SK-N-SH (cell line): Measurements from ENCODE around the gene L3MBTL1. TPM values are rescaled to one million over a fixed set of nuclear protein-coding genes. Genes with fewer than 3 reads are reported as not detected.

Experiments
- CTCF ChIA-PET: fragments of 300-600, 350-600 bp; formaldehyde crosslinking; extraction: SDS; loops from one replicate; lab custom pipeline; 2021; lab: Yijun Ruan, JAX
- POLR2A ChIA-PET: fragments of 350-600 bp; sonication (Branson Sonifier 250); formaldehyde crosslinking; extraction: SDS; loops from one replicate; lab custom pipeline; 2020; ENCODE audit warnings: antibody characterized with exemption, inconsistent platforms; lab: Yijun Ruan, JAX
- DNase-seq: peaks from one replicate; pipeline ENCODE4 v3.0.0; 2012
- H2AFZ ChIP-seq: fragments of 200-600 bp; sonication (generic); 2 replicates; pipeline ENCODE4 v1.8.1; 2016; ENCODE audit warnings: antibody characterized with exemption, mild to moderate bottlenecking, low read depth
- H3F3A ChIP-seq: fragments of 200-600 bp; sonication (generic); replicated peaks from 2 replicates; pipeline ENCODE3; 2016; ENCODE audit warnings: antibody characterized with exemption, mild to moderate bottlenecking; ENCODE audit not compliant: insufficient read depth
- H3K27ac ChIP-seq, 2 experiments: fragments of 200-500 bp in 1 of 2; fragments of 200-600 bp in 1 of 2; sonication (Bioruptor generic) in 1 of 2; sonication (generic), shearing (Covaris generic) in 1 of 2; 2 replicates each; pipeline versions ENCODE4 v1.5.1 to v1.6.1; 2014 to 2016; ENCODE audit warnings: low read depth in 2 of 2, inconsistent platforms in 1 of 2, low read length in 1 of 2, mild to moderate bottlenecking in 1 of 2, mixed read lengths in 1 of 2
- H3K27me3 ChIP-seq: fragments of 200-600 bp; sonication (generic), shearing (Covaris generic); 2 replicates; pipeline ENCODE4 v1.6.1; 2016; ENCODE audit warnings: mixed run types; ENCODE audit not compliant: insufficient read depth
- H3K36me3 ChIP-seq, 2 experiments: fragments of 200-500 bp in 1 of 2; fragments of 200-600 bp in 1 of 2; sonication (Bioruptor generic) in 1 of 2; sonication (generic) in 1 of 2; replicated peaks in 1 of 2; 2 replicates each; pipeline versions ENCODE3 to v1.5.1; 2014 to 2016; ENCODE audit warnings: low read length in 1 of 2, mild to moderate bottlenecking in 1 of 2; ENCODE audit not compliant: insufficient read depth in 2 of 2, control insufficient read depth in 1 of 2
- H3K4me1 ChIP-seq, 2 experiments: fragments of 200-500 bp in 1 of 2; fragments of 200-600 bp in 1 of 2; sonication (Bioruptor generic) in 1 of 2; sonication (generic), shearing (Covaris generic) in 1 of 2; 2 replicates each; pipeline versions ENCODE4 v1.5.1 to v1.6.1; 2014 to 2016; ENCODE audit warnings: low read depth in 1 of 2, low read length in 1 of 2, mixed run types in 1 of 2; ENCODE audit not compliant: insufficient read depth in 2 of 2, control insufficient read depth in 1 of 2
- H3K4me2 ChIP-seq: fragments of 200-600 bp; sonication (generic), shearing (Covaris generic); 2 replicates; pipeline ENCODE4 v1.6.1; 2017; ENCODE audit warnings: mixed run types
- H3K4me3 ChIP-seq, 2 experiments: fragments of 200-500 bp in 1 of 2; fragments of 200-600 bp in 1 of 2; sonication (Bioruptor generic) in 1 of 2; sonication (generic), shearing (Covaris generic) in 1 of 2; 2 replicates each; pipeline versions ENCODE4 v1.5.1 to v1.8.1; 2014 to 2016; ENCODE audit warnings: low read depth in 2 of 2, inconsistent platforms in 1 of 2, low read length in 1 of 2, mild to moderate bottlenecking in 1 of 2, mixed read lengths in 1 of 2, moderate library complexity in 1 of 2
- H3K79me2 ChIP-seq: fragments of 200-600 bp; sonication (generic); 2 replicates; pipeline ENCODE4 v1.8.1; 2017; ENCODE audit warnings: mild to moderate bottlenecking; ENCODE audit not compliant: insufficient read depth
- H3K9ac ChIP-seq: fragments of 200-600 bp; sonication (generic); 2 replicates; pipeline ENCODE4 v1.6.1; 2017; ENCODE audit warnings: mixed run types
- H3K9me2 ChIP-seq: fragments of 200-600 bp; sonication (generic); 2 replicates; pipeline ENCODE4 v1.6.1; 2017; ENCODE audit warnings: mixed run types
- H3K9me3 ChIP-seq: fragments of 200-600 bp; sonication (generic); 2 replicates; pipeline ENCODE4 v1.6.1; 2017; ENCODE audit warnings: mixed run types, mild to moderate bottlenecking, moderate library complexity
- H4K20me1 ChIP-seq: fragments of 200-600 bp; sonication (generic); 2 replicates; pipeline ENCODE4 v1.6.1; 2017; ENCODE audit warnings: mild to moderate bottlenecking, mixed run types; ENCODE audit not compliant: insufficient read depth
- CHD2 ChIP-seq: fragments of 150-350 bp; IDR thresholded peaks from 2 replicates; pipeline ENCODE4 v1.6.1; 2018; ENCODE audit warnings: low read length; ENCODE audit not compliant: partially characterized antibody
- CTCF ChIP-seq: fragments of 200-600 bp; sonication (generic); IDR thresholded peaks from 2 replicates; pipeline ENCODE4 v1.6.1; 2017; ENCODE audit warnings: antibody characterized with exemption, mild to moderate bottlenecking, moderate library complexity
- ELF1 ChIP-seq: IDR thresholded peaks from 2 replicates; pipeline ENCODE4 v1.4.0; 2012
- EP300 ChIP-seq, 2 experiments: IDR thresholded peaks; 2 replicates each; pipeline versions ENCODE4 v1.4.0 to v1.6.1; 2012; ENCODE audit warnings: borderline replicate concordance in 1 of 2, low read depth in 1 of 2, low read length in 1 of 2
- FOSL2 ChIP-seq: IDR thresholded peaks from 2 replicates; pipeline ENCODE4 v1.4.0; 2012; ENCODE audit warnings: low read depth, mild to moderate bottlenecking, moderate library complexity, borderline replicate concordance
- FOXJ3 ChIP-seq: sonication (generic); formaldehyde crosslinking; IDR thresholded peaks from 2 replicates; pipeline ENCODE4 v1.5.1; 2020; ENCODE audit warnings: mild to moderate bottlenecking, missing genetic modification reagents
- FOXM1 ChIP-seq: IDR thresholded peaks from 2 replicates; pipeline ENCODE4 v1.4.0; 2012; ENCODE audit warnings: low read depth, mild to moderate bottlenecking
- GABPA ChIP-seq: IDR thresholded peaks from 2 replicates; pipeline ENCODE4 v1.4.0; 2012; ENCODE audit warnings: low read depth, mild to moderate bottlenecking
- IRF3 ChIP-seq: fragments of 150-350 bp; IDR thresholded peaks from 2 replicates; pipeline ENCODE4 v1.6.1; 2016; ENCODE audit warnings: mild to moderate bottlenecking, low read depth, low read length
- MEF2A ChIP-seq: IDR thresholded peaks from 2 replicates; pipeline ENCODE4 v1.4.0; 2012; ENCODE audit warnings: low read depth, borderline replicate concordance
- NFIC ChIP-seq: IDR thresholded peaks from 2 replicates; pipeline ENCODE4 v1.4.0; 2012; ENCODE audit warnings: borderline replicate concordance
- NRF1 ChIP-seq: IDR thresholded peaks from 2 replicates; pipeline ENCODE4 v1.6.1; 2012; ENCODE audit warnings: low read depth, mild to moderate bottlenecking, low read length
- PBX3 ChIP-seq: IDR thresholded peaks from 2 replicates; pipeline ENCODE4; 2012
- POLR2AphosphoS5 ChIP-seq: IDR thresholded peaks from 2 replicates; pipeline ENCODE4 v1.6.1; 2012; ENCODE audit warnings: low read depth, low read length
- RXRA ChIP-seq: IDR thresholded peaks from 2 replicates; pipeline ENCODE4 v1.4.0; 2012; ENCODE audit warnings: low read depth, mild to moderate bottlenecking, borderline replicate concordance
- SMC3 ChIP-seq: IDR thresholded peaks from 2 replicates; pipeline ENCODE4 v1.6.1; 2012; ENCODE audit warnings: low read depth, low read length, improper control_type of control experiment
- TAF1 ChIP-seq: IDR thresholded peaks from 2 replicates; pipeline ENCODE4 v1.6.1; 2012; ENCODE audit warnings: low read depth, mild to moderate bottlenecking, low read length, moderate library complexity, borderline replicate concordance
- TEAD4 ChIP-seq: IDR thresholded peaks from 2 replicates; pipeline ENCODE4 v1.4.0; 2012; ENCODE audit warnings: mild to moderate bottlenecking, borderline replicate concordance; ENCODE audit not compliant: insufficient read depth
- ZBTB33 ChIP-seq: IDR thresholded peaks from 2 replicates; pipeline ENCODE4 v1.4.0; 2012; ENCODE audit warnings: low read depth, borderline replicate concordance
- WGBS: methylation state at CpG from one replicate; pipeline ENCODE4 v1.1.6; 2017; ENCODE audit warnings: low lambda C conversion rate; 5-methylcytosine and 5-hydroxymethylcytosine counted together
- polyA plus RNA-seq, 3 experiments: library from polyadenylated mRNA; depleted of rRNA; stranded (reverse); fragments of >200 nt; gene quantifications; 2 replicates each; pipeline ENCODE4 v1.2.3, GENCODE V29; 2012

The L3MBTL1 gene
- polyA plus RNA-seq, 1 of the 3 experiments (the other 2 are of a cell fraction), result 8.9 TPM

GRCh38 chr20:43536817-43537440 is 29.4 kb downstream of the L3MBTL1 start:
- H3K4me3 ChIP-seq, result no peak overlapping the region
- no peak overlapping the region for H3K27ac ChIP-seq
- H3K79me2 ChIP-seq, result no peaks in the 10 kb centered on the region
- H3K4me1 ChIP-seq, result peaks cover 0 to 10% of the 10 kb centered on the region in 2 experiments; a peak in 1 of 4 replicates
- H3K4me2 ChIP-seq, result no peak overlapping the region
- no peak overlapping the region for H2AFZ ChIP-seq
- POLR2A ChIA-PET, result no interaction called here
- CTCF ChIA-PET, result interaction anchor here (0.7 to 2.8 kb wide), 15 partner anchors 8 to 212 kb away, joined by 3 to 41 read pairs (median 6); no protein-coding TSS in a partner anchor
- no peak for TF ChIP-seq NFIC
- TF ChIP-seq FOXJ3 (CRISPR knock-in tag), result no peak
- TF ChIP-seq EP300 (IDR thresholded peaks at IDR 0.05; ENCODE audit: borderline replicate concordance in 1 of 2, low read depth in 1 of 2, low read length in 1 of 2), result no peak
- TF ChIP-seq ZBTB33, result no peak
- no peak for TF ChIP-seq TAF1
- TF ChIP-seq FOSL2, result no peak
- no peak for TF ChIP-seq CHD2
- TF ChIP-seq IRF3, result no peak
- no peak for TF ChIP-seq POLR2AphosphoS5
- TF ChIP-seq FOXM1, result no peak
- TF ChIP-seq NRF1, result no peak
- no peak for TF ChIP-seq MEF2A
- TF ChIP-seq SMC3, result no peak
- TF ChIP-seq TEAD4, result no peak
- TF ChIP-seq PBX3, result no peak
- TF ChIP-seq GABPA, result no peak
- no peak for TF ChIP-seq ELF1
- TF ChIP-seq CTCF, result no peak
- TF ChIP-seq RXRA, result no peak
- H3K9ac ChIP-seq, result no peak overlapping the region
- no peaks in the 10 kb centered on the region for H4K20me1 ChIP-seq
- no peaks in the 10 kb centered on the region for H3K27me3 ChIP-seq
- DNase-seq, result no peak
- H3K9me3 ChIP-seq, result no peaks in the 10 kb centered on the region
- H3F3A ChIP-seq, result peaks cover 4% of the 10 kb centered on the region
- peaks cover 0 to 4% of the 10 kb centered on the region in 2 experiments for H3K36me3 ChIP-seq
- H3K9me2 ChIP-seq, result no peaks in the 10 kb centered on the region
- 59% methylated on average over 2 of the region's 2 CpGs for WGBS
